Lower leg skin (tissue), 4 donors: Measurements from ENCODE around the gene GALNS. TPM values are rescaled to one million over a fixed set of nuclear protein-coding genes. Genes with fewer than 3 reads are reported as not detected.

Experiments
- DNase-seq, 2 donors: peaks; one replicate each; pipeline ENCODE4 v3.0.0-alpha.2; 2019; ENCODE audit warnings: low spot score in 2 of 2
- H3K4me3 ChIP-seq: fragments of 200-600 bp; sonication (generic); 2 replicates; pipeline ENCODE4 v1.5.1; 2017; ENCODE audit warnings: mild to moderate bottlenecking, low read depth; ENCODE audit not compliant: poor library complexity, severe bottlenecking
- CTCF ChIP-seq, 3 donors: fragments of 450-650 bp; IDR thresholded peaks; one replicate each; pipeline ENCODE4 v1.5.1; 2016; ENCODE audit warnings: antibody characterized with exemption in 3 of 3, mild to moderate bottlenecking in 3 of 3, moderate library complexity in 2 of 3
- POLR2A ChIP-seq, 2 donors: fragments of 450-650 bp; IDR thresholded peaks; one replicate each; pipeline ENCODE4 v1.6.1; 2016 to 2017; ENCODE audit warnings: antibody characterized with exemption in 2 of 2, mild to moderate bottlenecking in 1 of 2, moderate library complexity in 1 of 2
- WGBS, 2 donors: methylation state at CpG; one replicate each; pipeline ENCODE4 v1.1.5; 2018; 5-methylcytosine and 5-hydroxymethylcytosine counted together
- intact Hi-C: fragments of 100-400 bp; cut with DNase I; formaldehyde crosslinking; loops from one replicate; pipeline ENCODE4 v1.15.0; 2023; ENCODE audit warnings: low total_unique reads
- total RNA-seq, 4 donors: library from RNA; depleted of rRNA; stranded (reverse); fragments of >200 nt; gene quantifications; one replicate each; pipeline ENCODE4 v1.1.0, GENCODE V29; 2016

The GALNS gene
- total RNA-seq, 4 donors from 2014 or later, result 17.3 to 45.6 (median 37.3) TPM

DNA sequence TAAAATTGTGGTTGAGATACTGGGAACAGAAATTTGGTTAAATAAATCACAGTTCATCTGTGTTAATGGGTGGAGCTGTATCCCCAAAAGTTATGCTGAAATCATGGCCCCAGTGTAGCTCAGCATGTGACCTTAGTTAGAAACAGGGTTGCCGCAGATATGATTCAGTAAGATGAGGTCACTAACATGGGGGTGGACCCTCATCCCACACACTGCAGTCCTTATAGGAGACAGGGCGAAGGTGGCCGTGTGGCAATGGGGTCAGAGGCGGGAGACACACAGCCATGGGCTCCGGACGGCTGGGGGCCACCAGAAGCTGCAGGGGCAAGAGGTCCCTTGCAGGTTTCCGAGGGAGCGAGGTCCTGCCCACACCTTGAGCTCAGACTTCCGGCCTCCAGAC, 10.7 kb downstream of the GALNS start:
- no peak for DNase-seq
- TF ChIP-seq CTCF (IDR thresholded peaks at IDR 0.05) (no peak), POLR2A (IDR thresholded peaks at IDR 0.05) (no peak)
- intact Hi-C loops, result no loop called here
- no peak overlapping the region for H3K4me3 ChIP-seq
- WGBS, 2 donors, result 93 to 94% methylated on average over 9 of the region's 9 CpGs

DNA sequence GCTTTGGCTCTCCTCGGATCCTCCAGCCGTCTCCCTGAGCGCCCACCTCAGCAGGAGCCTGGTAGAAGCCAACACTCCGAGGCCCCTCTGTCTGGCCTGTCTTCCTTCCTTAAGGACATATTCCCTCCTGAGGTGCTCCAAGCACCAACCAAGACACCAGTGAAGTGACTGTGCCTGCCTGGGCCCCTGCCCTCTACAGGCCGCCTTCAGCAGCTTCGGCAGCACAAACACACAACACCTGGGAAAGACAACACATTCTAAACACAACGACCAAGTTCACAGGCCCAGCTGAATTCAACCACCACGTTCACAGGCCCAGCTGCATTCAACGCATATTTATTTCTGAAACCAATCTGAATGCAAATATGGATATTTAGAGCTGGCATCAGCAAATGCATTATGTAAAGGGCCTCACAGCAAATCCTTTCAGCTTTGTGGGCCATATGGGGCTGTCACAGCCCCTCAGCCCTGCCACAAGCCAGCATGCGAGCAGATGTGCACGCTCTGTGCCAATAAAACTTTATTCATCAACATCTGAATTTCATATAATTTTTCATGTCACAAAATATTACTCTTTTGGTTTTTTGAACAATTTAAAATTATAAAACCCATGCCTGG, 12.2 kb downstream of the GALNS start:
- intact Hi-C loops, result no loop called here
- no peak for DNase-seq
- H3K4me3 ChIP-seq, result no peak overlapping the region
- TF ChIP-seq POLR2A (IDR thresholded peaks at IDR 0.05) (no peak), CTCF (IDR thresholded peaks at IDR 0.05) (no peak)
- 64 to 72% methylated on average over 11 of the region's 11 CpGs for WGBS, 2 donors

- intact Hi-C loops, result no loop called here
- 94 to 95% methylated on average over 20 of the region's 20 CpGs for WGBS, 2 donors
- DNase-seq, result no peak
Observed at GRCh38 chr16:88843256-88843655, 13.5 kb downstream of the GALNS start.

DNA sequence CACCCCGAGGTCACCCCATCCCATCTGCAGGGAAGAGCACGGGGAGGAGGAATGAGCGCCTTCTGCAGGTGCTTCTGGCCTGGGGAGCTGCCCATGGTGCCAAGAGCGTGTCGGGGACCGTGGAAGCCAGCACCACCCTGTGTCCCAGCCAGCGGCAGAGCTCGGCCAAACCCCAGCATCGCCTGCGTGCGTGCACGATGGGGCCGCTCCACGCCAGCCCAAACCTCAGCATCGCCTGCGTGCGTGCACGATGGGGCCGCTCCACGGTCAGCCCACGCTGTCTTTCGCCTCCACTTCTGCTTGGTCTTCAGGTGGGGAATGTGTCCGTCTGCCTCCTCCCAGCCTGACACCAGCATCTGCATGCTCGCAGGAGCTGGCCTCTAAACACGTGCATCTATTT, 13.9 kb downstream of the GALNS start:
- H3K4me3 ChIP-seq, result no peak overlapping the region
- TF ChIP-seq POLR2A (IDR thresholded peaks at IDR 0.05), result no peak
- TF ChIP-seq CTCF (IDR thresholded peaks at IDR 0.05), result no peak
- intact Hi-C loops, result no loop called here
- no peak for DNase-seq
- 93 to 95% methylated on average over 25 of the region's 25 CpGs for WGBS, 2 donors

More at GRCh38 chr16:88843256-88843655, 13.5 kb downstream of the GALNS start:
- H3K4me3 ChIP-seq, result no peak overlapping the region
- TF ChIP-seq CTCF (IDR thresholded peaks at IDR 0.05), result no peak

- no peak for DNase-seq
- no peak overlapping the region for H3K4me3 ChIP-seq
- WGBS, 2 donors, result 90 to 96% methylated on average over 15 of the region's 15 CpGs
- intact Hi-C loops, result no loop called here
- no peak for TF ChIP-seq CTCF (IDR thresholded peaks at IDR 0.05)
- no peak for TF ChIP-seq POLR2A (IDR thresholded peaks at IDR 0.05)
Observed at GRCh38 chr16:88842308-88842756, 14.4 kb downstream of the GALNS start.
